HG02610 (cell line): Measurements from ENCODE around the gene PRDM13.
"Not testable (repeated sequence)": the region's sequence is repeated elsewhere in the genome, so short reads cannot be mapped to it uniquely, and the experiment has no call there.

Experiments
- ATAC-seq: cut with Tn5 transposase; IDR thresholded peaks from one replicate; pipeline ENCODE4 v1.9.1; 2021; ENCODE audit warnings: mild to moderate bottlenecking, moderate library complexity; ENCODE audit not compliant: unreplicated experiment

The PRDM13 gene

DNA sequence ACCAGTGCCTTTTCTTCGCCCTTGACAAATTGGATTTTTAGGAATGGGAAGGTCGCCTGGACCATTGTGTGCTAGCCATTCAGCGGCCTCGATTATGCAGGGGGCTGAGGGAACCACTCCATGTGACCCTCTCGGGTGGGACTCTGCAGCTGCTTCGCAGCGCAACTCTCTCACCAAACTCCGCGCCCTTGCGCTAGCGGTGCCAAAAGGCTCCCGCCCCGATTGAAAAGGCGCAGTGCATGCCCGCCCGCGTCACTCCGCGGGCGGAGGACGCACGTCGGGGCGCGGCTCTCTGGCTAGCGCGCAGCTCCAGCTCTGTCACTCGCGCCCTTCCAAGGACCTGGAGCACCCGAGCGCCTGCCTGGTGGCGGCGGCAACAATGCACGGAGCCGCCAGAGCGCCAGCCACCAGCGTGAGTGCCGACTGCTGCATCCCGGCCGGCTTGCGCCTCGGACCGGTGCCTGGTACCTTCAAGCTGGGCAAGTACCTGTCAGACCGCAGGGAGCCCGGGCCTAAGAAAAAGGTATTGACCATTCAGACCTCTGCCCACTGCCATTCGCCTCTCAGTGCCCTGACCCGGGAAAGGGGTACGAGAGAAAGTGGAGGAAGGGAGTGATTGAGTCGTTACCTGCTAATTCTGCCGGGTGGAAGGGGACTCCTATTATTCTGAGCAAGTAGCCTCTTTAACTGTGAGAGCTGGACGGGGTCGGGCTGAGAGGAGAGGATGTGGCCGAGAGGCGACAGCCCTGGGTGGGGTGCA, at the start of gene PRDM13:
Gene PRDM13, plus strand, starts transcription at position 178 of the 760 bp plus-strand sequence. Its CDS starts 202 bp downstream, at position 380.
- ATAC-seq: no peak

DNA sequence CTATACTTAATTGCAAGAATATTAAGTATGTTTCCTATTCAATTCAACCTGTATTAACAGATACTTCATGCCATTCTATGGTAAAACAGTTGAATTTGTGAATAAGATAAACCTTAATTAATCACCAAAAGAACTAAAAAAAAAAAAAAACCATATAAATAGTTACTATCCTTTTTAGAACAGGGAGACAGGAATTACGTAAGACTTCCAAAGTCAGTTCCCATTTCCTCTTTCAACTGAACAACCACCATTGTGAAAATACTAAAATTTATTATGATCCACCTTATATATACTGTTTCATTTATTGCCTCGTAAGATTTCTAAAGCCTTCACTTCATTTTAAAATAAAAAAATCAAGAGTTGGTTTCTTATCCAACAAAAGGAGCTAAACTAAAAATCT, 47.6 kb upstream of the PRDM13 start:
- no peak for ATAC-seq

DNA sequence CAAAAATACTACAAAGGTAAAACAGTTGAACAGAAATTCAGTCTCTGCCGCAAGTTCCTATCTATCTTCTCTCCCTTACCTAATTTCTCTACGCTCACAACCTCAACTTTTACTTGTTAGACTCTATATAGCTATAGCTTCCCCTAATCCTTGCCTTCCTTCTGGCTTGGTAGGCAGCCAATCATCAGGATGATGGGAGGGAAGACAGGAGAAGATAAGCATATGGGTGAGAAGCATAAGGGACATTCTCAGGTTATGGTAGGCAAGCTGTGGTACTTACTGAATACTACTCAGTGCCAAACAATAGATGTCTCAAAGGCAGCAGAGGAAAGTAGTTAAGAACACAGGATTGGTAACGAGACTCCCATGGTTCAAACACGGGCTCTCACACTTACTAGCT, 46.0 kb upstream of the PRDM13 start:
- no peak for ATAC-seq

DNA sequence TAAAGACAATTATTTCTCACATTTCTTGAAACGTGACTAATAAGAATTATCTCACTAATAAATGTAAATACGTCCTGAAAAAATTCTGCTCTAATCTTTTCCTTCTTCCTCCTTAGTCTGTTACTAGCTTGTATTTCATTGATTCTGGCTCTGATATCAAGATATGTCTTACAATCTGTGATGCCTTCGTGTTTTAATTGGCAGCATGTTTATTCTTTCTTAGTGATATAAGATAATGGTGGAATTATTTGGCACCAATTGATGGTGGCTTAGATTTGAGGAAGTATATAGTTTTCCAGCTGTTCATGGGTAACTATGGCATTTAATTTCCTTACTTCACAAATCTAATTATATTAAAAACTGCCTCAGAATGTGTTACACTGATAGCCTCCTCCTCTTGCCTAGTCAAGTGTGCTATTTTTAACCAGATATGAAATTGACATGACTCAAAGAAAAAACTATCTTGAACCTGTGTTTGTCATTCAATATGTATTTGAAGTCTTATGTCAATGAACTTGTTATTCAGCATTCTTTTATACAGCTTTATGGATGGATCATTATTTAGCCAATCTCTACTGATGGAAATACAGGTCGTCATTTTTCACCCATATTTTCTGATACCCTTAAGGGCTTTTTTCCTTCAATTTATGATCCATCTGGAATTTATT, 43.4 kb upstream of the PRDM13 start:
- ATAC-seq: no peak

DNA sequence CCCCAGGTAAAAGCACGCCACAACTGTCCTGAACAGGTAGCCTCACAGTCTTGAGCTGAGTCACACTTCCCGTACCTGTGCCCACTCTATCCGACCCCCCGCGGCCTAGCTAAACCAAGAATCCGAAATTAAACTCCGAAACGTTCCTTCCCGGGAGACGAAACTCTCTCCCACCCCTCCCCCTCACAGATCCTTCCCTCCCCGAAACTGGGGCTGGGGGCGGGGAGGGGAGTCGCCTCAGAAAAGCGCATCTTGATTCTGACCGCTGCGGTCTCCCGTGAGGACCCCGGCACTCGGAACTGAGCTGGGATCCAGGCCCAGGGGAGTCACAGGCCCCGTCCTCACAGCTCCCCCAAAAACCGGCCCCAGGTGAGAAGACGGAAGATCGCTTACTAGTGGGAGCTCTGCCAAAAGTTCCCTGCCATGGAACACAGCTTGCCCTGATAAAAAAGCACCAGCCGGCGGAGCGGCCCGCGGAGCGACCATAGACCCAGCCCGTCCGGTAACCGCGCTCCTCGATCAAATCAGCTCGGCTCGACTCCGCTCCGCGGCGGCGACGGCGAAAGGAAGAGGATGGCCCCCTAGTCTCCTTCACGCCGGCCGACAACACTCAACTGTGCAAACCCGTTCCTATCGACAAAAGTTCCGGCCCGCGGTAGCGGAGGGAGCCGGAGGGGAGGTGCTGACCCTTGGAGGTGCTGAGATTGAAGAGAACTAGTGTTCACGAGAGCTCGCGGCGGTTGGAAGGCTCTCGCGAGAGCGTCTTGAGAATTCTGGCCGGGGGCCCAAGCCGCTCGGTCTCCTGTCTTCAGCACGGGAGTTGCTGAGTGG, 38.3 kb upstream of the PRDM13 start, which contains the start of gene CCNC:
Gene CCNC, minus strand, starts transcription at position 558 of the 831 bp plus-strand sequence. Its CDS starts 133 bp downstream, at position 425.
- peak; percentile 99 for ATAC-seq

DNA sequence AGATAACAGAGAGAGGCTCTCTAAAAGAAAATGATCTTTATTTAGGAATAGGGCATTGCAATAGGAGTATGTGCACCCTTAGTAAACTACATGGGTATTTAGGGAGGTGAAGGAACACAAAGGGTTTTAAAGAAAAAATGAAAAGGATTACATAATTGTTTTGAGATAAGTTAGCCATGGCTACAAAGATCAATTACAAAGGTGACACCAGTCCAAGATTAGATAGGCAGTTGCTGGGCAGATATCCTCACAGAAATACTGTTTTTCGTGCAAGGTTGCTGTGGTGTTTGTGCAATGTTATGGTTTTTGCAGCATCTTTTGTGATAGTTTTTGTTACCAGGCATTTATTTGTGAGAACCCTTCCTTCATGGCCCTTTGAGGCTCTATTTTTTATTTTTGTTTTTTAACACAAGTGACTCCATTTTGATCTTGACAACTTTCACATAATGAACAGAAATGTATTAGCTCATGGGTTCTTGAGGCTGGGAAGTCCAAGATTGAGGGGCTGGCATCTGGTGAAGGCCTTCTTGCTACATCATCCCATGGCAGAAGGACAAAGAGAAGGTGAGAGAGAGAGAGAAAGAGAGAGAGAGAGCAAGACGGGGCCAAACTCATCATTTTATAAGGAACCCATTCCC, 32.5 kb upstream of the PRDM13 start:
- no peak for ATAC-seq

DNA sequence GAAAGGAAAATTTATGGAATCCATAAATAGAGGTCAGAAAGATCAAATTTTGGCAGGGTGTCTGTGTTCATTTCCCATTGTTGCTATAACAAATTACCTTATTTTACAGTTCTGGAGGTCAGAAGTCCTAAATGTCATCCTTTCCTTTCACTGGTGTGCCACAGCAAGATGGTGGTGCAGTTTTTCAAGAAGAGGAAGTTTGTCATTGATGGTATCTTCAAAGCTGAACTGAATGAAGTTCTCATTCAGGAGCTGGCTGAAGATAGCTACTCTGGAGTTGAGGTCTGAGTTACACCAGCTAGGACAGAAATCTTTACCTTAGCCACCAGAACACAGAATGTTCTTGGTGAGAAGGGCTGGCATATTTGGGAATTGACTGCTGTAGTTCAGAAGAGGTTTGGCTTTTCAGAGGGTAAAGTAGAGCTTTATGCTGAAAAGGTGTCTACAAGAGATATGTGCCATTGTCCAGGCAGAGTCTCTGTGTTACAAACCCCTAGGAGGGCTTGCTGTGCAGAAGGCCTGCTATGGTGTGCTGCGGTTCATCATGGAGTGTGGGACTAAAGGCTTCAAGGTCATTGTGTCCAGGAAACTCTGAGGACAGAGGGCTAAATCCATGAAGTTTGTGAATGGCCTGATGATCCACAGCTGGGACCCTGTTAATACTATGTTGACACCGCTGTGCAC, 30.9 kb upstream of the PRDM13 start:
- ATAC-seq: no peak

DNA sequence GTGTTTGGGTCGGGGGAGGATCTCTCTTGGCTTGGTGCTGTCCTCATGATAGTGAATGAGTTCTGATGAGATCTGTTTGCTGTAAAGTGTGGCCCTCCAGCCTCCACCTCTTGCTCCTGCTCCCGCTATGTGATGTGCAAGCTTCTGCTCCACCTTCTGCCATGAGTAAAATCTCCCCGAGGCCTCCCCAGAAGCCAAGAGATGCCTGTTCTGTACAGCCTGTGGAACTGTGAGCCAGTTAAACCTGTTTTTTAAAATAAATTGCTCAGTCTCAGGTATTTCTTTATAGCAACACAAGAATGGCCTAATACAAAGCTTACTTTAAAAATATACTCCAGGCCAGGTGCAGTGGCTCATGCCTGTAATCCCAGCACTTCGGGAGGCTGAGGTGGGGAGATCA, 26.9 kb upstream of the PRDM13 start:
- no peak for ATAC-seq

DNA sequence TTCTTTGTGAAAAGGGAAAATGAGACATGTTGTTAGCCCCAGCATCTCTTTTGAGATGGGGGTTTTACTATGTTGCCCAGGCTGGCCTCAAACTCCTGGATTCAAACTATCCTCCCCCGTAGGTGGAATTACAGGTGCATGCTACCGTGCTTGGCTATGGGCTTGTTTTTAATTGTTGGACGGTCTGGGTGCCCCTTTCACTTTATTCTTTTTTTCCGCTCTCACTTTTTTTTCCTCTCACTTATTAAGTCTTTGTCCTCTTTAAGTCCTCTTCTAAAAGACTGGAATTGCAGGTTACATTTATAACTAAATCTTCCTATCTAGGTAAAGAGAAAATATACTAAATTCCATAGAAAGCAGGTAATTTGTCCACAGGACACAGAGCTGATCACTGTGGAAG, 18.8 kb upstream of the PRDM13 start:
- no peak for ATAC-seq

DNA sequence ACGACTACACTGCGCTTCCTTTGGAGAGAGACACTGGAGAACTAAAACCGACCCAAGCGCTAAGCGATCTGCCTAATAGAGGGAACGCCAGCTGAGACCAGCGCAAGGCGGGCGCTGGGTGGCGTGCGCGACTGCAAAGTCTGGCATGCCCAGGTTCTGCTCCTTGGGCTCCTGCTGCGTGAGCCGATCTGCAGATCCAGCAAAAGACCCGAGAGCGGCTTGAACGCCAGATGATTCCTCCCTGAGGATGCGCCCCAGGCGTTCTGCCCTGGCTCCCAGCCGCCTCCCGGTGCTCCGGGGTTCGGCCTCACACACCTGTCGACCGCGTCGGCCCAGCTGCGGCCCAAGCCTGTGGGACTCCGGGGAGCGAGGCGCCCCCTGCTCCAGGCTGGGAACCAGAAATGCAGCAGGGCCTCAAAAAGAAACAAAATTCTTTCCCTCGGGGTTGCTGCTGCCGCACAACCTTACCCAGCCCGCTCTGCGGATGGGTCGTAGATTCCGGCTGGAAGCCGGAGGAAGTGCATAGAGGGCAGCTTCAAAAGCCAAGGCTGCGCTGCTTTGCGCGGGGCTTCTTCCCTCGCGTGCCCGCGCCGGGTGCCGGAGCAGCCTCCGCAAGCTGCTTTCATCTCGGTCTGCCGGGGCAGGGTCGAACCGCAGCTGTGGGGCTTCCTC, 17.9 kb upstream of the PRDM13 start:
- ATAC-seq: peak; percentile 96

DNA sequence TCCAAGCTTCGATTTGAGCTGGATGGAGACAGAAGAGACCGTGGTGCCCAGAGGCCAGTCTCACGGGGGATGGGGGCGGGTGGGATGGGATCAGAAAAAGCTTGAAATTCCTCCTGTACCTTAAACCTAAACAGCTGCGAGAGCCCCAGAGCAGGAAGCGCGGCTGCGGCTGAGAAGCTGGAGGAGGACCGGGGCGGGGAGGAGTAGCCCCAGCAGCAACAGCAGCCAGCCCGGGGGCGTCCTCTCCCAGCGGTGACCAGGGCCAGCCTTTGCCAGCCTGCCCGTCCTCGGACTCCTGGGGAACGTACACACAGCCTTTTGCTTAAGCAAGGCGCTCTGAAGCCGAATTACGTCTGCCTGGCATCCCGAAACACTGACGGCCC, 17.4 kb upstream of the PRDM13 start:
- ATAC-seq: peak; percentile 25

DNA sequence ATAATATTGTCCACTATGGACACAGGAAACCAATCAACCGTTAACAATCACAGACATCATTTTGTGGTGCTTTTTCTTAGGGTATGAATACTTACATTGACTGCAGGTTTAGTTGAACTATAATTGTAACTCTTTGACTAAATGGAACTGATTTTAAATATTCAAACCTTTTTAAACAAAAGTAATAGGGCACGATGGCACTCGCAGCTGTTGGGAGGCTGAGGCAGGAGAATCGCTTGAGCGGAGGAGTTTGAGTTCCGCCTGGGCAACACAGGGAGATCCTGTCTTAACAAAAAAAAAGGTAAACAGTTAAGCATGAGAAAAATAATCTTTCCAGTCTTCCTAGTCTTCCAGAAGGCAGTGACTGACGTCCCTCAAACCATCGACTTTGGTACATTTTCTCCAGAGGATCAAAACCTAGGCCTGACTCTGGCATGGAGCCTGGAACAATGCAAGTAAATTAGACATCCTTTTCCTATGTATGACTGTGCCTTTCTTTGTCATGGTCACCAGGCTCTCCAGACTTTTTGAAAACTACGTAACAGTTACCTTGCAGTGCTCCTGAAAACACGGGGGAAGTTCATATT, 16.6 kb upstream of the PRDM13 start:
- no peak for ATAC-seq

DNA sequence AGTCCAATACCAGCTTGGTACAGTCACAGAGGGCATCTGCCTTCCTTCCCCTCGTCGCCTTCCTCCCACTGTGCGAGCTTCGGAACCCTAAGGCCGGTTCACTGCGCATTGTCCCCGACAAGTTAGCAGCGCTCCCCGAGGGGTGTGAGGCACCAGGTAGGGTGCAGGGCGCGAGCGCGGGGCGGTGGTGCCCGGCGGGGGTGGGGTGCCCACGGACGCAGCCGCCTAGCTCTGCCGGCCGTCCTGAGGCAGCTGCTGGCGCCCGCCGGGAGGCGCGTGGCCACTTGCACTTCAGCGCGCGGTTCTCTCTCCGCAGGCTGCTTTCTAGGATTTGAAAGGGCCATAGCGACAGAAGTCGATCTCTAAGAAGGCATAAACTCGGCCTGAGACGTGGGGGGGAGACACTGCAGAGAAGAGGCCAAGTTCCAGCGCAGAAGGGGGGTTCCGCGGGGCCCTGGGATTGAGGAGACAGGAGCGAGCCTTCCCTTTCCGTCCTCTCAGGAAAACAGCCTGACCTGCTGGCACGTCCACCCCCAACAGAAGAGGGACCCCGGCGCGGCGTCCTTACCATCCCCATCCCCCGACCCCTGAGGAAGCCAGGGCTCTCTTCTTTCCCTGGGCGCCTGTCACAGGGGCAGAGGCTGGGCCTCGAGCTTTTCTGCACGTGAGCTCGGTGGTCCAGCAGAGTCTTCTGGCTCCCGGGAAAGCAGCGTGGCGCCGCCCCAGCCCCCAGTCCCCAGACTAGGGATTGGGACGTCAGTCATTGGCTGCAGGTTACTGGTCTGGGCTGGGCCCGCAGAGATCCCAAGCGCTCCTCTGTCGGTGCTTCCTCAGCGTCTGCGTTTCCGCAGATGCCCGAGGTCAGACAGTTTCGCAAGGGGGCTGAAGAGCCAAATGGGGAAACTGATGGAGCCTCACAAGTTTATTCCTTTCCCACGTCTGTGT, 15.6 kb upstream of the PRDM13 start:
- ATAC-seq: no peak

DNA sequence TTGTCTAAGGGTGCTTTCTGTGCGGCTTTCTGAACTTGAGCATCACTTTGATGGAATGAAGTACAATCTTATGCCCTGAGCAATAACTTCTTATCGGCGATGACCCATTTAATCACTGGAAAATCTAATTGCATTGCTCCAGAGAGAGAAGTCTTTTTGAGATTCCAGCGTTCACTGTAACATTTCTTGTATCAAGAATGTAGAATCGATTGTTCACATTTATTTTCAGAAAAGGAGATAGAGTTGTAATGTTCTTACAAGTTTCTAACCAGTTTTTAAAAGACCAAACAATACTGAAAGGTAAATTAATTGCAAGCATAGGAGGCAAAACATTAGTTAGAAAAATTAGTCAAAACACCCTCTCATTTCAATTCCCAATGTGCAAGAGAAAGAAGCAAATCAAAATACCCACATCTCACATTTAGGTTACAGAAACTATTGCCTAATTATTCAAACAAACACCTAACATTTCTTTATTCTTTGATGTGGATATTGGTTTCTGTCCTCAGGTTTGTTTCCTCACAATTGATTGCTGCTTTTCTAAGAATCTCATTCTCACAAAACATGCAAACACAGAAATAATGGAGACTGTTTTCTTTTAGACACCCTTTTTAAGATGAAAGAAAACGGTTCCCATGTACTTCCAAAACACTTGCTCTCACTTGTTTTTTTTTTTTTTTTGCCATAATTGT, 14.8 kb upstream of the PRDM13 start:
- ATAC-seq: no peak

DNA sequence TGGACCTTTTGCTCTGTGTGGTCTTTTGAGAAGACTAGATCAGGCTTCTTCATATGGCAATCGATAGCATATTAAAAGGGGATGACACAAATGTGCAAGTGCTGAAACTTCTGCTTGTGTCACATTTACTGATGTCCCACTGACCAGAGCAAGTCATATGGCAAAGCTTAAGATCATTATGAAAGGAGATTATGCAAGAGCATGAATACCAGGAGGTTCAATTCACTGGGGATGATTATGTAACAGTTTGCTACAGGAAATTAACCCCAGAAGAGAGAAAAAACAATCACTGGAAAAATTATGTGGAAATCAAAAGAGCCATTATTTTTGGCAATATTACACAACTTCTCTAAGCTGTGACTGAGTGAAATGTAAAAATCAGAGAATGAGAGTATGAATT, 13.7 kb upstream of the PRDM13 start:
- no peak for ATAC-seq

DNA sequence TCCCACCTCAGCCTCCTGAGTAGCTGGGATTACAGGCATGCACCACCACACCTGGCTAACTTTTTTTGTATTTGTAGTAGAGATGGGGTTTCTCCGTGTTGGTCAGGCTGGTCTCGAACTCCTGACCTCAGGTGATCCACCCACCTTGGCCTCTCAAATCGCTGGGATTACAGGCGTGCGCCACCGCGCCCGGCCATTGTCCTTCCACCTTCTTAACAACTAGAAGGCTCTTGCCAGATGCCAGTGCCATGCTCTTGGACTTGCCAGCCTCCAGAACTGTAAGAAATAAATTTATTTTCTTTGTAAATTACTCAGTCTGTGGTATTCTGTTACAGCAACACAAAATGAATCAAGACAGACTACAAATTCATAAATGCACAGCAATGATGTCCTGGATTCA, 11.9 kb upstream of the PRDM13 start:
- ATAC-seq: not testable (repeated sequence)

DNA sequence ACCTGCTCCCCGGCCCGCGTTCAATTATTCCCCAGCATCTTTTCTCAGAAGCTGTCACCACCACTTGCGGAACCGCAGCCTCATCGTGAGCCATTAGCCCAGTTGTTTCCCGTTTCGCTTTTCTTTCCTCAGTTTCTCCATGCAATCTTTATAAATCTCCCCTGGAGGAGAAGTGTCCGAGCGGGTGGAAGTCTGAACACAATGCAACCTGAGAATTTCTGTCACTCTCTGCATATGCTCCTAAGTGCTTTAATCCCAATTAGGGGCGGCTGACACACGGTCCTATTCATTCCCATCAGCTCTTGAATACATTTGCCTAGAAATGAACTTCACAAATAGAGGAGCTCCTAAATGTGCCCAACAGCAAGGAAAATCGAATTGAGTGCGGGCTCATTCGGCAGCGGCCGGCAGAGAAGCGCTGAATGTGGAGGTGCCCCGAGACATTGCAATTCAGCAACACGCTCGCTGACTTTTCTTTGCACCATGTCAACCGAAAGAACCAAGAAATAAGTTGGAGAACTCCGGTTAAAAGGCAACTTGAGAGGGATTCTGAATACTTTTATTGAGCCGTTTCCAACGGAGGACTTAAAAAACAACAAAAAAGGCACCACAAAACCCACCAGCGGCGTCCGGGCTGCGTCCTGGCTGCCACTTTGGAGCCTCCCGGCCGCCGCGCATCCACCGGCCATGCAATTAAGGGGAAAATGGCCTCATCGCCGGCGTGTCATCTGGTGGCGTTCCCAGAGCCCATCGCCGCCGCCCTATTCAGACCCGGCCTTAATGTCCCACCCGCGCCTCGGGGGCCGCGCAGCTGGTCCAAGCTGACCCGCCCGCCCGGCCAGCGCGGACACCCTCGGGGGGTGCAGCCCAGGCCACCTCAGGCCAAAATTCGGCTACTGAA, 3.9 kb upstream of the PRDM13 start:
- peak; percentile 1 for ATAC-seq
